Astrocyte of the spinal cord (primary cell): ENCODE measurements around the gene CASK.

Source experiments
- DNase-seq: peaks from one replicate; pipeline ENCODE4 v3.0.0; 2011; ENCODE audit warnings: low read depth, low spot score
- H3K4me3 ChIP-seq: 2 replicates; pipeline ENCODE4 v1.5.1; 2011; ENCODE audit warnings: low read depth, mild to moderate bottlenecking, low read length, moderate library complexity
- CTCF ChIP-seq: IDR thresholded peaks from 2 replicates; pipeline ENCODE4 v1.5.1; 2012; ENCODE audit warnings: low read depth, mild to moderate bottlenecking, low read length, inconsistent platforms
- in situ Hi-C: cut with HindIII; loops from 2 replicates; pipeline ENCODE4 v1.10.0; 2017; ENCODE audit warnings: low sequenced_read_pairs

CASK gene

GRCh38 chrX:41913476-41913875 is 9.9 kb downstream of the CASK start:
- no peak for TF ChIP-seq CTCF
- no peak overlapping the region for H3K4me3 ChIP-seq
- in situ Hi-C loops, result no loop called here
- no peak for DNase-seq

- TF ChIP-seq CTCF, result no peak
- in situ Hi-C loops, result no loop called here
- no peak overlapping the region for H3K4me3 ChIP-seq
- peak; percentile 12 for DNase-seq
Measured at GRCh38 chrX:41912923-41913322, 10.4 kb downstream of the CASK start.

- in situ Hi-C loops, result no loop called here
- no peak for DNase-seq
- no peak overlapping the region for H3K4me3 ChIP-seq
- TF ChIP-seq CTCF, result no peak
Measured at GRCh38 chrX:41909068-41909467, 14.3 kb downstream of the CASK start.

- in situ Hi-C loops, result no loop called here
- H3K4me3 ChIP-seq, result no peak overlapping the region
- DNase-seq, result peak; percentile 23
- TF ChIP-seq CTCF, result no peak
Measured at GRCh38 chrX:41906515-41907187, 16.7 kb downstream of the CASK start.

- no peak for TF ChIP-seq CTCF
- no peak overlapping the region for H3K4me3 ChIP-seq
- no peak for DNase-seq
- in situ Hi-C loops, result no loop called here
Measured at GRCh38 chrX:41903544-41903943, 19.8 kb downstream of the CASK start.

DNA sequence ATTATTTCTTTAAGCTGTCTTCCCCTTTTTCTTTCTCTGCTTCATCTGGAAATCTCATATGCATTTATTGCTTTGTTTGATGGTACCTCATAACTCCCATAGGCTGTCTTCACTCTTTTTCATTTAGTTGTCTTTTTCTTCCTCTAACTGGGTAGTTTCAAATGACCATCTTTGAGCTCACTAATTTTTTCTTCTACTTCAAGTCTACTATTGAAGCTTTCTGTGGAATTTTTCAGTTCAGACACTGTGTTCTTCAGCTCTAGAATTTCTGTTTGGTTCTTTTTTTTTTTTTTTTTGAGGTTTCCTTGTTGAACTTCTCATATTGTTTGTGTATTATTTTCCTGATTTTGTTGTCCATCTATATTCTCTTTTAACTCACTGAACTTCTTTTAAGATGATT is 23.0 kb downstream of the CASK start:
- no peak for DNase-seq
- in situ Hi-C loops, result no loop called here
- no peak overlapping the region for H3K4me3 ChIP-seq
- no peak for TF ChIP-seq CTCF
